HepG2 (cell line): Measurements from ENCODE around the gene GDI1. TPM values are rescaled to one million over a fixed set of nuclear protein-coding genes. Genes with fewer than 3 reads are reported as not detected.
A peak's percentile ranks its signal among the peaks of the same experiment; 100 is the strongest.

Experiments
- HDAC1 ChIP-seq: sonication (generic); formaldehyde crosslinking; IDR thresholded peaks from 2 replicates; pipeline ENCODE4 v1.5.1; 2020; ENCODE audit warnings: mild to moderate bottlenecking, missing genetic modification reagents
- IRX3 ChIP-seq: sonication (generic); formaldehyde crosslinking; IDR thresholded peaks from 2 replicates; pipeline ENCODE4 v1.8.1; 2023; ENCODE audit warnings: mild to moderate bottlenecking, low read depth, missing genetic modification reagents, borderline replicate concordance
- KAT2B ChIP-seq: fragments of 150-350 bp; IDR thresholded peaks from 2 replicates; pipeline ENCODE4 v1.6.1; 2014; ENCODE audit warnings: low read depth, low read length, borderline replicate concordance
- KDM1A ChIP-seq: IDR thresholded peaks from 2 replicates; pipeline ENCODE4 v1.6.1; 2016; ENCODE audit warnings: missing compliant biosample characterization
- KMT2B ChIP-seq: IDR thresholded peaks from 2 replicates; pipeline ENCODE4 v1.6.1; 2016; ENCODE audit warnings: missing genetic modification reagents, missing compliant biosample characterization
- MXI1 ChIP-seq: IDR thresholded peaks from 3 replicates; pipeline ENCODE4 v1.6.1; 2012; ENCODE audit warnings: low read depth, low read length, inconsistent platforms, borderline replicate concordance
- SCMH1 ChIP-seq: sonication (generic); formaldehyde crosslinking; IDR thresholded peaks from 2 replicates; pipeline ENCODE4 v1.9.0; 2021; ENCODE audit warnings: missing genetic modification reagents, mild to moderate bottlenecking, borderline replicate concordance
- ZBTB21 ChIP-seq: sonication (generic); formaldehyde crosslinking; IDR thresholded peaks from 2 replicates; pipeline ENCODE4 v1.4.0; 2020; ENCODE audit warnings: missing genetic modification reagents
- ZC3H13 ChIP-seq: sonication (generic); formaldehyde crosslinking; IDR thresholded peaks from 2 replicates; pipeline ENCODE4 v1.8.1; 2023; ENCODE audit warnings: mild to moderate bottlenecking, missing genetic modification reagents, moderate library complexity
- ZFP62 ChIP-seq: sonication (generic); formaldehyde crosslinking; IDR thresholded peaks from 2 replicates; pipeline ENCODE4 v1.4.0; 2020; ENCODE audit warnings: missing genetic modification reagents
- ZFY ChIP-seq: sonication (generic); formaldehyde crosslinking; IDR thresholded peaks from 2 replicates; pipeline ENCODE4 v1.4.0; 2020; ENCODE audit warnings: missing genetic modification reagents
- ZMYM2 ChIP-seq: sonication (generic); formaldehyde crosslinking; IDR thresholded peaks from 2 replicates; pipeline ENCODE4 v1.8.0; 2022; ENCODE audit warnings: mild to moderate bottlenecking, missing genetic modification reagents
- ZMYM4 ChIP-seq: sonication (generic); formaldehyde crosslinking; IDR thresholded peaks from 2 replicates; pipeline ENCODE4 v1.8.1; 2023; ENCODE audit warnings: mild to moderate bottlenecking, missing genetic modification reagents
- ZNF138 ChIP-seq: sonication (generic); formaldehyde crosslinking; IDR thresholded peaks from 2 replicates; pipeline ENCODE4 v1.5.0; 2020; ENCODE audit warnings: mild to moderate bottlenecking, low read depth, missing genetic modification reagents
- ZNF496 ChIP-seq: sonication (generic); formaldehyde crosslinking; IDR thresholded peaks from 2 replicates; pipeline ENCODE4 v1.8.1; 2023; ENCODE audit warnings: mild to moderate bottlenecking, moderate library complexity, missing genetic modification reagents; ENCODE audit not compliant: insufficient replicate concordance
- polyA plus RNA-seq, 8 experiments: library from polyadenylated mRNA; depleted of rRNA in 3 of 8; stranded (reverse) in 7 of 8; unstranded in 1 of 8; fragments of >200 nt; fragmentation: Illumina TruSeq in 4 of 8; extraction: Trizol in 4 of 8; gene quantifications; 2 replicates each; pipeline versions ENCODE4 v1.2.1 to v1.2.3, GENCODE V29; 2011 to 2016; ENCODE audit warnings: low read depth in 4 of 8, missing spikeins in 1 of 8, mixed read lengths in 1 of 8; ENCODE audit not compliant: insufficient read depth in 1 of 8
- total RNA-seq, 5 experiments: library from RNA; depleted of rRNA; stranded (reverse); fragments of >200 nt; fragmentation: Illumina TruSeq; extraction: Trizol; gene quantifications; 2 replicates each; pipeline ENCODE4 v1.2.3, GENCODE V29; 2016; ENCODE audit warnings: low read depth in 1 of 5
- TF ChIP-seq, protein P1 (sequence below), 2 experiments: sonication (generic) in 1 of 2; formaldehyde crosslinking in 1 of 2; IDR thresholded peaks; 2 replicates each; pipeline versions ENCODE4 v1.6.1 to v1.9.0; 2014 to 2022; ENCODE audit warnings: antibody characterized with exemption in 1 of 2, borderline replicate concordance in 1 of 2, inconsistent platforms in 1 of 2, low read depth in 1 of 2, missing genetic modification reagents in 1 of 2
- TF ChIP-seq, protein P2 (sequence below): sonication (generic); formaldehyde crosslinking; IDR thresholded peaks from 2 replicates; pipeline ENCODE4 v1.8.1; 2023; ENCODE audit warnings: missing genetic modification reagents, mild to moderate bottlenecking, borderline replicate concordance
- TF ChIP-seq, protein P3 (sequence below): sonication (generic); formaldehyde crosslinking; conservative IDR thresholded peaks from 2 replicates; pipeline ENCODE4 v1.4.0; 2020; ENCODE audit warnings: mild to moderate bottlenecking, missing genetic modification reagents, moderate library complexity
- TF ChIP-seq, protein P4 (sequence below): sonication (generic); formaldehyde crosslinking; IDR thresholded peaks from 2 replicates; pipeline ENCODE4 v1.5.0; 2020; ENCODE audit warnings: mild to moderate bottlenecking, low read depth, missing genetic modification reagents, borderline replicate concordance

Gene GDI1
- total and polyA plus RNA-seq, 2 of the 13 experiments (the other 11 are each of a cell fraction or from before 2014, with no cell fraction given), result 17.4 to 105 TPM

DNA sequence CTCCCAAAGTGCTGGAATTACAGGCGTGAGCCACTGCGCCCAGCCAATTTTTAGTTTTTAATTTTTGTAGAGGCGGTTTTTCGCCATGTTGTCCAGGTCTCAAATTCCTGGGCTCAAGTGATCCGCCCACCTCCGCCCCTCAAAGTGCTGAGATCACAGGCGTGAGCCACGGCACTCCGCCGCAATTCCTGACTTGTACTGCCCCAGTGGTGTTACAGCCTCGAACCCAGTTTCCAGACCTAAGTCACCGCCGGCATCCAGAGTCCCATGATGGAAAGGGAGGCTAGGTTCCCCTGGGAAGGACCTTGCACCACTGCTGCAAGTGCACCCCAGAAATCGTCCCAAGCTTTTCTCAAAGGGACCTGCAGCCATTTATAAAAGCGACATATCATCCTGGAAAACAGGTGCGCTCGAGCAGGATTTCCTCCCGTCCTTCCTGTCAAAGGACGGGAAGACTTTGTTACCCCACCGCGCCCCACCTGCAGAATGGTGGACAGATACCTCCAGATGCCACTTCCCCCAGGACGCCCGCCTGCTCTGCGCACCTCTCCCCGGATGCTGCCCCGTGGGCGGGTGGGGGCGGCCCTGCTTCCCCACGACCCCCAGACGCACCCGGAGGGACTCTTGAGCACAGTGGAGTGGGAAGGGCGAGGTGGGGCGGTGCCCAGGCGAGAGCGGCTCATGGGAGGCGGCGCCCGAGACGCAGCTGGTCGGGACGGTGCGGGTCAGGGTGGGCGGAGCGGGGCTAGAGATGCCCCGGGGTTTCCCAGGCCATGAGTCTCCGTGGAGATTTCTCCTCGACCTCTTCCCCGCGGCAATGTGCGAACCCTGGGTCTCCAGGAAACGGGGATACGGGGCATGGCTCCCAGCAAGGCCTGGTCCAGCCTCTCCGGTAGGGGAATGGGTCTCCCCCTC, 39.7 kb upstream of the GDI1 start (continued):
- TF ChIP-seq, protein P1, sequence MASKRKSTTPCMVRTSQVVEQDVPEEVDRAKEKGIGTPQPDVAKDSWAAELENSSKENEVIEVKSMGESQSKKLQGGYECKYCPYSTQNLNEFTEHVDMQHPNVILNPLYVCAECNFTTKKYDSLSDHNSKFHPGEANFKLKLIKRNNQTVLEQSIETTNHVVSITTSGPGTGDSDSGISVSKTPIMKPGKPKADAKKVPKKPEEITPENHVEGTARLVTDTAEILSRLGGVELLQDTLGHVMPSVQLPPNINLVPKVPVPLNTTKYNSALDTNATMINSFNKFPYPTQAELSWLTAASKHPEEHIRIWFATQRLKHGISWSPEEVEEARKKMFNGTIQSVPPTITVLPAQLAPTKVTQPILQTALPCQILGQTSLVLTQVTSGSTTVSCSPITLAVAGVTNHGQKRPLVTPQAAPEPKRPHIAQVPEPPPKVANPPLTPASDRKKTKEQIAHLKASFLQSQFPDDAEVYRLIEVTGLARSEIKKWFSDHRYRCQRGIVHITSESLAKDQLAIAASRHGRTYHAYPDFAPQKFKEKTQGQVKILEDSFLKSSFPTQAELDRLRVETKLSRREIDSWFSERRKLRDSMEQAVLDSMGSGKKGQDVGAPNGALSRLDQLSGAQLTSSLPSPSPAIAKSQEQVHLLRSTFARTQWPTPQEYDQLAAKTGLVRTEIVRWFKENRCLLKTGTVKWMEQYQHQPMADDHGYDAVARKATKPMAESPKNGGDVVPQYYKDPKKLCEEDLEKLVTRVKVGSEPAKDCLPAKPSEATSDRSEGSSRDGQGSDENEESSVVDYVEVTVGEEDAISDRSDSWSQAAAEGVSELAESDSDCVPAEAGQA (IDR thresholded peaks at IDR 0.05; ENCODE audit: low read depth), result no peak
- TF ChIP-seq, protein P1 (CRISPR knock-in tag; IDR thresholded peaks at IDR 0.05; ENCODE audit: borderline replicate concordance), result no peak
- TF ChIP-seq ZFP62 (CRISPR knock-in tag) (no peak), ZC3H13 (CRISPR knock-in tag) (0 out of 2 replicates have a peak, but pooled peaks have one; percentile 6), KDM1A (CRISPR knock-in tag) (no peak), ZMYM4 (CRISPR knock-in tag) (no peak), KMT2B (CRISPR knock-in tag) (0 out of 2 replicates have a peak, but pooled peaks have one; percentile 9), MXI1 (no peak), ZMYM2 (CRISPR knock-in tag) (no peak), HDAC1 (CRISPR knock-in tag) (peak; percentile 30; the same call in 1 of the 2 replicates), ZNF496 (CRISPR knock-in tag) (no peak), ZFY (CRISPR knock-in tag) (no peak), IRX3 (no peak), ZNF138 (CRISPR knock-in tag) (peak; percentile 13; the same call in 1 of the 2 replicates), KAT2B (no peak), SCMH1 (no peak), ZBTB21 (no peak)
- TF ChIP-seq, protein P2, sequence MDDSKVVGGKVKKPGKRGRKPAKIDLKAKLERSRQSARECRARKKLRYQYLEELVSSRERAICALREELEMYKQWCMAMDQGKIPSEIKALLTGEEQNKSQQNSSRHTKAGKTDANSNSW, result no peak
- TF ChIP-seq, protein P3, sequence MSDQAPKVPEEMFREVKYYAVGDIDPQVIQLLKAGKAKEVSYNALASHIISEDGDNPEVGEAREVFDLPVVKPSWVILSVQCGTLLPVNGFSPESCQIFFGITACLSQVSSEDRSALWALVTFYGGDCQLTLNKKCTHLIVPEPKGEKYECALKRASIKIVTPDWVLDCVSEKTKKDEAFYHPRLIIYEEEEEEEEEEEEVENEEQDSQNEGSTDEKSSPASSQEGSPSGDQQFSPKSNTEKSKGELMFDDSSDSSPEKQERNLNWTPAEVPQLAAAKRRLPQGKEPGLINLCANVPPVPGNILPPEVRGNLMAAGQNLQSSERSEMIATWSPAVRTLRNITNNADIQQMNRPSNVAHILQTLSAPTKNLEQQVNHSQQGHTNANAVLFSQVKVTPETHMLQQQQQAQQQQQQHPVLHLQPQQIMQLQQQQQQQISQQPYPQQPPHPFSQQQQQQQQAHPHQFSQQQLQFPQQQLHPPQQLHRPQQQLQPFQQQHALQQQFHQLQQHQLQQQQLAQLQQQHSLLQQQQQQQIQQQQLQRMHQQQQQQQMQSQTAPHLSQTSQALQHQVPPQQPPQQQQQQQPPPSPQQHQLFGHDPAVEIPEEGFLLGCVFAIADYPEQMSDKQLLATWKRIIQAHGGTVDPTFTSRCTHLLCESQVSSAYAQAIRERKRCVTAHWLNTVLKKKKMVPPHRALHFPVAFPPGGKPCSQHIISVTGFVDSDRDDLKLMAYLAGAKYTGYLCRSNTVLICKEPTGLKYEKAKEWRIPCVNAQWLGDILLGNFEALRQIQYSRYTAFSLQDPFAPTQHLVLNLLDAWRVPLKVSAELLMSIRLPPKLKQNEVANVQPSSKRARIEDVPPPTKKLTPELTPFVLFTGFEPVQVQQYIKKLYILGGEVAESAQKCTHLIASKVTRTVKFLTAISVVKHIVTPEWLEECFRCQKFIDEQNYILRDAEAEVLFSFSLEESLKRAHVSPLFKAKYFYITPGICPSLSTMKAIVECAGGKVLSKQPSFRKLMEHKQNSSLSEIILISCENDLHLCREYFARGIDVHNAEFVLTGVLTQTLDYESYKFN (CRISPR knock-in tag), result no peak
- TF ChIP-seq, protein P4, sequence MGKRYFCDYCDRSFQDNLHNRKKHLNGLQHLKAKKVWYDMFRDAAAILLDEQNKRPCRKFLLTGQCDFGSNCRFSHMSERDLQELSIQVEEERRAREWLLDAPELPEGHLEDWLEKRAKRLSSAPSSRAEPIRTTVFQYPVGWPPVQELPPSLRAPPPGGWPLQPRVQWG (CRISPR knock-in tag), result no peak
